ENCODE results near the gene CDK5RAP1. TPM values are rescaled to one million over a fixed set of nuclear protein-coding genes. Genes with fewer than 3 reads are reported as not detected.

The CDK5RAP1 gene
- total and polyA plus RNA-seq, 2 of the 8 experiments (the other 6 are each of a cell fraction or from before 2014, with no cell fraction given), result 37.8 to 46.6 TPM

GRCh38 chr20:33408313-33408712 lies 7.0 kb upstream of the CDK5RAP1 start (continued):
- TF ChIP-seq CHD1 (IDR thresholded peaks at IDR 0.05; ENCODE audit: low read depth, low read length) (no peak), SIRT6 (IDR thresholded peaks at IDR 0.05; ENCODE audit: low read length) (no peak), TBP (IDR thresholded peaks at IDR 0.05; ENCODE audit: low read depth, low read length) (no peak)

All from H1 (cell line).